SK-N-SH treated with all-trans-retinoic acid at 6 μM for 48 hours (cell line): ENCODE measurements around the gene CRTC3.

ENCODE experiments used
- ARNTL ChIP-seq: fragments of 450-650 bp; formaldehyde crosslinking; IDR thresholded peaks from 2 replicates; pipeline ENCODE4 v1.5.0; 2020; ENCODE audit warnings: low read depth, mild to moderate bottlenecking, moderate library complexity, borderline replicate concordance
- CSDC2 ChIP-seq: fragments of 250-450 bp; sonication (Bioruptor Pico); IDR thresholded peaks from 2 replicates; pipeline ENCODE4 v1.5.0; 2020; ENCODE audit warnings: mild to moderate bottlenecking, moderate library complexity
- CSRNP3 ChIP-seq: fragments of 250-450 bp; sonication (Bioruptor Pico); IDR thresholded peaks from 2 replicates; pipeline ENCODE4 v1.5.1; 2021; ENCODE audit warnings: mild to moderate bottlenecking, moderate library complexity
- ISL1 ChIP-seq: fragments of 250-450 bp; sonication (Bioruptor Pico); IDR thresholded peaks from 2 replicates; pipeline ENCODE4 v2.1.2; 2022; ENCODE audit warnings: mild to moderate bottlenecking, moderate library complexity
- PATZ1 ChIP-seq: fragments of 250-450 bp; sonication (Bioruptor Pico); IDR thresholded peaks from 2 replicates; pipeline ENCODE4 v1.8.0; 2020; ENCODE audit warnings: mild to moderate bottlenecking, moderate library complexity, borderline replicate concordance
- POU6F1 ChIP-seq: fragments of 250-450 bp; sonication (Bioruptor Pico); IDR thresholded peaks from 2 replicates; pipeline ENCODE4 v1.8.0; 2021; ENCODE audit warnings: low read depth, mild to moderate bottlenecking, moderate library complexity, borderline replicate concordance
- PPARA ChIP-seq: fragments of 250-450 bp; sonication (Bioruptor Pico); IDR thresholded peaks from 2 replicates; pipeline ENCODE4 v1.5.0; 2020; ENCODE audit warnings: mild to moderate bottlenecking, borderline replicate concordance
- SNAI2 ChIP-seq: fragments of 250-450 bp; sonication (Bioruptor Pico); IDR thresholded peaks from 2 replicates; pipeline ENCODE4 v1.5.0; 2020; ENCODE audit warnings: mild to moderate bottlenecking, moderate library complexity
- ZC3H10 ChIP-seq: fragments of 250-450 bp; sonication (Bioruptor Pico); IDR thresholded peaks from 2 replicates; pipeline ENCODE4 v1.5.1; 2021; ENCODE audit warnings: mild to moderate bottlenecking, moderate library complexity
- ZFP3 ChIP-seq: fragments of 250-450 bp; sonication (Bioruptor Pico); IDR thresholded peaks from 2 replicates; pipeline ENCODE4 v1.5.0; 2020; ENCODE audit warnings: mild to moderate bottlenecking, moderate library complexity
- ZFP30 ChIP-seq: fragments of 450-650 bp; formaldehyde crosslinking; IDR thresholded peaks from 2 replicates; pipeline ENCODE4 v1.5.0; 2022; ENCODE audit warnings: mild to moderate bottlenecking, moderate library complexity
- ZNF565 ChIP-seq: fragments of 450-650 bp; formaldehyde crosslinking; conservative IDR thresholded peaks from 2 replicates; pipeline ENCODE4 v1.5.0; 2020; ENCODE audit warnings: low read depth, mild to moderate bottlenecking, moderate library complexity
- ZNF8 ChIP-seq: fragments of 450-650 bp; formaldehyde crosslinking; IDR thresholded peaks from 2 replicates; pipeline ENCODE4 v1.5.0; 2020; ENCODE audit warnings: mild to moderate bottlenecking, moderate library complexity

GRCh38 chr15:90483637-90484036 is 46.1 kb upstream of the CRTC3 start:
- TF ChIP-seq ZNF565 (CRISPR knock-in tag) (no peak), ZFP30 (no peak), PPARA (CRISPR knock-in tag) (no peak), PATZ1 (no peak), ZNF8 (CRISPR knock-in tag) (no peak), ISL1 (CRISPR knock-in tag) (no peak), CSRNP3 (CRISPR knock-in tag) (no peak), ZFP3 (CRISPR knock-in tag) (no peak), ZC3H10 (CRISPR knock-in tag) (no peak), CSDC2 (CRISPR knock-in tag) (no peak), POU6F1 (CRISPR knock-in tag) (no peak), ARNTL (CRISPR knock-in tag) (no peak), SNAI2 (CRISPR knock-in tag) (no peak)
